Pancreas (tissue), 10 donors: ENCODE measurements around the gene SNRPF. TPM values are rescaled to one million over a fixed set of nuclear protein-coding genes. Genes with fewer than 3 reads are reported as not detected.

Experiments
- ATAC-seq, 4 donors: fragments of 200-7000 bp; cut with Tn5 transposase; one replicate each; pipeline versions ENCODE4 v1.8.0 to v1.9.1; 2020; ENCODE audit warnings: mild to moderate bottlenecking in 4 of 4, moderate library complexity in 4 of 4
- DNase-seq, 6 donors: peaks; one replicate each; pipeline ENCODE4 v3.0.0-alpha.2; 2020
- FAIRE-seq: peaks from 2 replicates; lab custom pipeline; 2012; peaks lifted over from hg19 to GRCh38; lab: Jason Lieb, UNC
- H3K27ac ChIP-seq, 4 donors: fragments of 200-600 bp; sonication (generic); 1 replicate in 3 of 4; 2 replicates in 1 of 4; pipeline versions ENCODE4 v1.5.0 to v1.8.0; 2020
- H3K27me3 ChIP-seq, 4 donors: fragments of 200-600 bp; one replicate each; pipeline ENCODE4 v1.8.0; 2021
- H3K36me3 ChIP-seq, 3 donors: fragments of 200-600 bp; sonication (generic) in 1 of 3; one replicate each; pipeline versions ENCODE4 v1.5.0 to v1.8.0; 2020 to 2021
- H3K4me1 ChIP-seq, 3 donors: fragments of 200-600 bp; one replicate each; pipeline ENCODE4 v1.8.0; 2021
- H3K4me3 ChIP-seq, 4 donors: fragments of 200-600 bp; sonication (generic) in 2 of 4; one replicate each; pipeline versions ENCODE4 v1.5.0 to v1.8.0; 2020 to 2021
- H3K9me3 ChIP-seq, 4 donors: fragments of 200-600 bp; one replicate each; pipeline ENCODE4 v1.8.0; 2021
- WGBS, 2 donors: extraction: QIAGEN DNeasy Blood & Tissue Kit; methylation state at CpG; one replicate each; pipeline ENCODE4 v1.1.7; 2013; 5-methylcytosine and 5-hydroxymethylcytosine counted together
- intact Hi-C, 3 donors: fragments of 100-400 bp; cut with DNase I; formaldehyde crosslinking; loops; one replicate each; pipeline versions ENCODE4 v1.11.1 to v1.14.2; 2022
- polyA plus RNA-seq, 2 donors: library from polyadenylated mRNA; stranded (reverse); fragments of 200-250 nt; gene quantifications; one replicate each; pipeline ENCODE4 v1.2.3, GENCODE V29; 2013
- total RNA-seq, 6 donors: library from RNA; stranded (reverse); fragmentation: NEBNext Ultra II Directional in 4 of 6; extraction: Animal tissue kit (Norgen Biotek cat#: 25700) in 4 of 6; gene quantifications; one replicate each; pipeline versions ENCODE4 v1.2.1 to v1.2.4, GENCODE V29; 2021 to 2023
- TF ChIP-seq, protein P1 (sequence below), 4 donors: fragments of 200-600 bp; sonication (generic) in 3 of 4; IDR thresholded peaks; one replicate each; pipeline versions ENCODE4 v1.5.0 to v1.8.0; 2021; ENCODE audit warnings: antibody characterized with exemption in 4 of 4
- donor health status: healthy with polysubstance abuse.
- donor health status: DM: no; HTN: no; CAD: no; lungs with moderate emphysema.
- donor health status: DM: no; HTN: no; CAD: no.
- donor health status: control.
- donor health status: control.
- donor health status: Bipolar disorder and iron deficiency.
- donor health status: DM: yes; HTN: yes; CAD: no.
- donor health status: DM: no; HTN: no; CAD: no.
- donor health status: DM: no; HTN: no; CAD: no.
- donor health status: DM: yes; HTN: yes; CAD: no.

SNRPF gene
- total and polyA plus RNA-seq, 8 donors = 4.8 to 21.7 (median 8.1) TPM

DNA sequence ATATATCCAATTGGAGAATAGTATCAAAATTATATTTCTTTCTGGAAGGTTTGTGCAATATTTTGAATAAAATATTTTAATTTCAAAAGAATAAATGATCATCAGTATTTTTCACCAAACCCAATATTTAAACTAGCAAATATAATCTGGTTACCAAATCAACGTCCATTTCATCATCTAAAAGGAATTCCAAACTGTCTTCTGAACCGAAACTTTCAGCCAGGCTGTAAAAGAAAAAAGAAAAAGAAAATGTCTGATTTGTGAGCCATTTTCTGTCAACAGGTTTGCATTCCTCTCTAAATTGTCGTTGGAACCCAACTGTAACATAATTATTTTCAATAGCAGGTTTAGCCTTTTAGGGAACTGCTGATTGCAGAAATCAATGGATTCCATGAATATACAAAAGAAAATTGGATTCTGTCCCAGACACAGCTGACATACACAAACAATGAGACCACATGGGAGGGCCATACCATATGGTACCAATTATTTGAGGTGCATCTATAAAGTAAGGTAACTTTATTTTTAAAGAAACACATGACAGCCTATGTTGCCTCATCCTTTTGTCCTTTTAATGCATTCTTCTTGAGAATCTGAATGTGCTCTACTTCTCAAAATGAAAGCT, 22.7 kb downstream of the SNRPF start:
- ATAC-seq = no peak
- Histone ChIP-seq H3K27me3 (no peaks in the 10 kb centered on the region), H3K4me3 (no peak overlapping the region), H3K9me3 (no peaks in the 10 kb centered on the region), H3K27ac (no peak overlapping the region), H3K4me1 (no peaks in the 10 kb centered on the region), H3K36me3 (no peaks in the 10 kb centered on the region)
- TF ChIP-seq, protein P1, sequence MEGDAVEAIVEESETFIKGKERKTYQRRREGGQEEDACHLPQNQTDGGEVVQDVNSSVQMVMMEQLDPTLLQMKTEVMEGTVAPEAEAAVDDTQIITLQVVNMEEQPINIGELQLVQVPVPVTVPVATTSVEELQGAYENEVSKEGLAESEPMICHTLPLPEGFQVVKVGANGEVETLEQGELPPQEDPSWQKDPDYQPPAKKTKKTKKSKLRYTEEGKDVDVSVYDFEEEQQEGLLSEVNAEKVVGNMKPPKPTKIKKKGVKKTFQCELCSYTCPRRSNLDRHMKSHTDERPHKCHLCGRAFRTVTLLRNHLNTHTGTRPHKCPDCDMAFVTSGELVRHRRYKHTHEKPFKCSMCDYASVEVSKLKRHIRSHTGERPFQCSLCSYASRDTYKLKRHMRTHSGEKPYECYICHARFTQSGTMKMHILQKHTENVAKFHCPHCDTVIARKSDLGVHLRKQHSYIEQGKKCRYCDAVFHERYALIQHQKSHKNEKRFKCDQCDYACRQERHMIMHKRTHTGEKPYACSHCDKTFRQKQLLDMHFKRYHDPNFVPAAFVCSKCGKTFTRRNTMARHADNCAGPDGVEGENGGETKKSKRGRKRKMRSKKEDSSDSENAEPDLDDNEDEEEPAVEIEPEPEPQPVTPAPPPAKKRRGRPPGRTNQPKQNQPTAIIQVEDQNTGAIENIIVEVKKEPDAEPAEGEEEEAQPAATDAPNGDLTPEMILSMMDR (IDR thresholded peaks at IDR 0.05) = no peak
- intact Hi-C loops = no loop called here
- DNase-seq = no peak
- WGBS, 2 donors = 47% methylated on average over 3 of the region's 3 CpGs
- FAIRE-seq = no peak

DNA sequence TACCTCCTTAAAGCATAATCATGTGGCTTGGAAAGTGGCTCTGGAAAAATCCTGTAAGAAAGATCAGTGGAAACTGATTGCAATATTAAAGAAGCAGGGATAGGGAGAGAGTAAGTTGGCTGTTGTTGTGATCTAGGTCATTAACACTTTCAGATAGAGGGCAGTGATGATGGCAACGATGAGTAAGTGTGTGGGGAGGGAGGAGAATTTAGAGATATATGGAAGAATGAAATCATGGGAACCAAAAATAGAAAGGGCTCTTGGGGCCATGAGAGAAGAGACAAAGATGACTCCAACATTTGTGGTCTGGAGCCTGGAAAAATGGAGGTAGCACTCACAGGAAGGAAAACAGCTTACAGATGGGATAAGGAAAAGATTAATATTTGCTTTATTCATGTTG, 23.3 kb downstream of the SNRPF start:
- no peaks in the 10 kb centered on the region for H3K27me3 ChIP-seq
- H3K27ac ChIP-seq = no peak overlapping the region
- DNase-seq (no peak), FAIRE-seq (no peak), ATAC-seq (no peak)
- TF ChIP-seq, protein P1 (IDR thresholded peaks at IDR 0.05) = no peak
- H3K9me3 ChIP-seq = no peaks in the 10 kb centered on the region
- no peak overlapping the region for H3K4me3 ChIP-seq
- intact Hi-C loops = no loop called here
- 42 to 63% methylated on average over 1 of the region's 1 CpG for WGBS, 2 donors
- H3K36me3 ChIP-seq = no peaks in the 10 kb centered on the region
- no peaks in the 10 kb centered on the region for H3K4me1 ChIP-seq

DNA sequence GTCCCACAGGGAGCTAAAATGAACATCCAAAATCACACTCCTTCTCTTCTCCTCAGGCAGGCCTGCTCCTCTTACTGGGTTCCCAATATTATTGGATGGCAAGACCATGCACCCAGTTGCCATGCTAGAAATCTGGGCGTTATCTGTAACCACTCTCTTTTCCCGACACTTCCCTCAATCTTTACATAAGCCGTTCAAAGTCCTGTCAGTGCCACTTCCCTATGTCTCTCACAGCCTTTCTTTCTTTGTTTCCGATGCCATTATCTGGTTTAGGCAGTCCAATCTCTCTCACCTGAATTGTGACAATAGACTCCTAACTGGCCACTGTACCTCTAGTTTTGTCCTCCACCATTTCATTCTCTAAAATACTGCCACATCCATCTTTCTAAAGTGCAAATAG, 24.1 kb downstream of the SNRPF start:
- TF ChIP-seq, protein P1 (IDR thresholded peaks at IDR 0.05) = no peak
- no peak overlapping the region for H3K27ac ChIP-seq
- H3K27me3 ChIP-seq = no peaks in the 10 kb centered on the region
- FAIRE-seq (no peak), ATAC-seq (no peak), DNase-seq (no peak)
- no peak overlapping the region for H3K4me3 ChIP-seq
- H3K4me1 ChIP-seq = no peaks in the 10 kb centered on the region
- intact Hi-C loops = no loop called here
- no peaks in the 10 kb centered on the region for H3K36me3 ChIP-seq
- H3K9me3 ChIP-seq = no peaks in the 10 kb centered on the region
- WGBS, 2 donors = 56 to 80% methylated on average over 4 of the region's 4 CpGs

DNA sequence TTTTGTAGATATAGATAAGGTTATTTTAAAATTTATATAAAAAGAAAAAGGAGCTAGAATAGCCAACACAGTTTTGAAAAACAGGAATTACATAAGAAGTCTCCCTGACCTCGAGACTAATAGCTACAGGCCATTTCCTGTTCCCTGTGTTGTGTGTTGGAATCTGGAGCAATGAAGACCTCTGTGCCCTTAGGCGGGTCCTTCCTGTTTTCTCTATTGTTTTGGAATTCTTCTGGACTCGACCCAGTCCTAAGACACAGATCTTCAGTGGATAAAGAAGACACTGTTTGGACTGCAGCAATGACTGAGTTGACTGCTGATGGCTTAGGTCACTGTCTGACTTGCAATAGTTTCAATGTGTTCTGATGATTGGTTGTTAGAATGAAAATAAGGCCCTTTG, 26.2 kb downstream of the SNRPF start:
- H3K4me1 ChIP-seq = no peaks in the 10 kb centered on the region
- intact Hi-C loops = no loop called here
- H3K4me3 ChIP-seq = no peak overlapping the region
- no peak for DNase-seq
- ATAC-seq = no peak
- WGBS, 2 donors = 56 to 57% methylated on average over 3 of the region's 3 CpGs
- no peaks in the 10 kb centered on the region for H3K27me3 ChIP-seq
- TF ChIP-seq, protein P1 (IDR thresholded peaks at IDR 0.05) = no peak
- H3K36me3 ChIP-seq = no peaks in the 10 kb centered on the region
- H3K27ac ChIP-seq = no peak overlapping the region
- H3K9me3 ChIP-seq = no peaks in the 10 kb centered on the region
- no peak for FAIRE-seq

DNA sequence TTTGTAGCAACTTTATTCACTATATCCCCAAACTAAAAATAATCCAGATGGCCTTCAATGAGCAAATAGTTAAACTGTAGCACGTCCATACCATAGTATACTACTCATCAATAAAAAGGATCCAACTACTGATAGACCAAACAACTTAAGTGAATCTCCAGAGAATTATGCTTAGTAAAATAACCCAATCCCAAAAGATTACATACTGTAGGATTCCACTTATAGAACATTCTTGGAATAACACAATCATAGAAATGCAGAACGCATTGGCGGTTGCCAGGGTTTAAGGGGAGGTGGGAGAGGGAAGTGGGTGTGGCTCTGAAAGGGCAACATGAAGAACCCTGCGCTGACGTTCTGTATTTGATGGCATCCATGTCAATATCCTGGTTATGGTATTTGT, 28.6 kb downstream of the SNRPF start:
- intact Hi-C loops = no loop called here
- DNase-seq = no peak
- no peaks in the 10 kb centered on the region for H3K4me1 ChIP-seq
- ATAC-seq = no peak
- no peaks in the 10 kb centered on the region for H3K9me3 ChIP-seq
- no peak overlapping the region for H3K27ac ChIP-seq
- no peaks in the 10 kb centered on the region for H3K36me3 ChIP-seq
- no peak for FAIRE-seq
- TF ChIP-seq, protein P1 (IDR thresholded peaks at IDR 0.05) = no peak
- no peak overlapping the region for H3K4me3 ChIP-seq
- WGBS, 2 donors = 57 to 74% methylated on average over 5 of the region's 5 CpGs
- no peaks in the 10 kb centered on the region for H3K27me3 ChIP-seq
